Measurements from ENCODE around the gene KRTAP4-2. TPM values are rescaled to one million over a fixed set of nuclear protein-coding genes. Genes with fewer than 3 reads are reported as not detected.

KRTAP4-2 gene
- total and polyA plus RNA-seq, 10 of the 15 experiments (the other 5 are each of a cell fraction or from before 2014, with no cell fraction given), result not detected

GRCh38 chr17:41149652-41149985 is 28.4 kb downstream of the KRTAP4-2 start, which contains the start of gene KRTAP4-5:
KRTAP4-5 (minus strand) TSS chr17:41149825; CDS start chr17:41149767, 58 bp downstream.
- FAIRE-seq (no peak), DNase-seq (ENCODE audit: low read depth, low spot score) (no peak), ATAC-seq (no peak)
- H3K4me3 ChIP-seq, result no peak within 1 kb of the TSS
- H3K79me2 ChIP-seq (ENCODE audit: control insufficient read depth, insufficient read depth, low read length), result no peaks in the 10 kb centered on the region
- no peak within 1 kb of the TSS for H3K27ac ChIP-seq (ENCODE audit: control insufficient read depth, insufficient read depth)
- intact Hi-C loops (cut with micrococcal nuclease; ENCODE audit: unreplicated experiment) (no loop called here), in situ Hi-C loops (cut with MboI) (no loop called here)
- H2AFZ ChIP-seq (ENCODE audit: control insufficient read depth, low read depth, low read length), result no peak within 1 kb of the TSS
- no peaks in the 10 kb centered on the region for H3K9me3 ChIP-seq (replicated peaks; ENCODE audit: control insufficient read depth, insufficient read depth, low read length)
- no TSS peak for BruUV-seq (replicated peaks)
- RAD21 ChIA-PET (ENCODE audit: unreplicated experiment), result no interaction called here
- H3K27me3 ChIP-seq (replicated peaks in 1 of 2; ENCODE audit: control insufficient read depth in 2 of 2, insufficient read depth in 2 of 2, low read length in 1 of 2), result no peaks in the 10 kb centered on the region
- CTCF ChIA-PET, result no interaction called here
- no peak within 1 kb of the TSS for H3K4me2 ChIP-seq (ENCODE audit: control insufficient read depth, insufficient read depth)
- no peak within 1 kb of the TSS for H3K9ac ChIP-seq (ENCODE audit: control insufficient read depth, insufficient read depth, low read length)
- no peaks in the 10 kb centered on the region for H3K4me1 ChIP-seq (ENCODE audit: control insufficient read depth, insufficient read depth, low read length)
- POLR2A ChIA-PET, result no interaction called here
- H3K36me3 ChIP-seq (ENCODE audit: control insufficient read depth in 2 of 2, insufficient read depth in 2 of 2, low read length in 1 of 2), result no peaks in the 10 kb centered on the region
- 0% methylated on average over 2 of the region's 2 CpGs for WGBS (ENCODE audit: insufficient coverage, insufficient replicate concordance, low lambda C conversion rate, missing lambda C conversion rate)
- no peaks in the 10 kb centered on the region for H4K20me1 ChIP-seq (ENCODE audit: control insufficient read depth, insufficient read depth)
- SMC1A ChIA-PET (ENCODE audit: uncharacterized antibody, unreplicated experiment), result interaction anchor here (0.6 kb wide), 1 partner anchor 442 kb away, joined by 3 read pairs; no protein-coding TSS in a partner anchor
- TF ChIP-seq PBX3 (IDR thresholded peaks at IDR 0.05; ENCODE audit: insufficient replicate concordance, low read depth, low read length), result no peak
- no peak for TF ChIP-seq HDGF (IDR thresholded peaks at IDR 0.05)
- no peak for TF ChIP-seq MXI1 (IDR thresholded peaks at IDR 0.05; ENCODE audit: low read depth, low read length)
- TF ChIP-seq, protein P1, sequence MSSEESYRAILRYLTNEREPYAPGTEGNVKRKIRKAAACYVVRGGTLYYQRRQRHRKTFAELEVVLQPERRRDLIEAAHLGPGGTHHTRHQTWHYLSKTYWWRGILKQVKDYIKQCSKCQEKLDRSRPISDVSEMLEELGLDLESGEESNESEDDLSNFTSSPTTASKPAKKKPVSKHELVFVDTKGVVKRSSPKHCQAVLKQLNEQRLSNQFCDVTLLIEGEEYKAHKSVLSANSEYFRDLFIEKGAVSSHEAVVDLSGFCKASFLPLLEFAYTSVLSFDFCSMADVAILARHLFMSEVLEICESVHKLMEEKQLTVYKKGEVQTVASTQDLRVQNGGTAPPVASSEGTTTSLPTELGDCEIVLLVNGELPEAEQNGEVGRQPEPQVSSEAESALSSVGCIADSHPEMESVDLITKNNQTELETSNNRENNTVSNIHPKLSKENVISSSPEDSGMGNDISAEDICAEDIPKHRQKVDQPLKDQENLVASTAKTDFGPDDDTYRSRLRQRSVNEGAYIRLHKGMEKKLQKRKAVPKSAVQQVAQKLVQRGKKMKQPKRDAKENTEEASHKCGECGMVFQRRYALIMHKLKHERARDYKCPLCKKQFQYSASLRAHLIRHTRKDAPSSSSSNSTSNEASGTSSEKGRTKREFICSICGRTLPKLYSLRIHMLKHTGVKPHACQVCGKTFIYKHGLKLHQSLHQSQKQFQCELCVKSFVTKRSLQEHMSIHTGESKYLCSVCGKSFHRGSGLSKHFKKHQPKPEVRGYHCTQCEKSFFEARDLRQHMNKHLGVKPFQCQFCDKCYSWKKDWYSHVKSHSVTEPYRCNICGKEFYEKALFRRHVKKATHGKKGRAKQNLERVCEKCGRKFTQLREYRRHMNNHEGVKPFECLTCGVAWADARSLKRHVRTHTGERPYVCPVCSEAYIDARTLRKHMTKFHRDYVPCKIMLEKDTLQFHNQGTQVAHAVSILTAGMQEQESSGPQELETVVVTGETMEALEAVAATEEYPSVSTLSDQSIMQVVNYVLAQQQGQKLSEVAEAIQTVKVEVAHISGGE (CRISPR knock-in tag; IDR thresholded peaks at IDR 0.05), result no peak
- no peak for TF ChIP-seq MLLT1 (IDR thresholded peaks at IDR 0.05)
- TF ChIP-seq SREBF2 (IDR thresholded peaks at IDR 0.05; ENCODE audit: low read length), result no peak
- no peak for TF ChIP-seq KDM1A (IDR thresholded peaks at IDR 0.05; ENCODE audit: borderline replicate concordance)
- TF ChIP-seq CHD1 (IDR thresholded peaks at IDR 0.05; ENCODE audit: low read depth, low read length), result no peak
- no peak for TF ChIP-seq LARP7 (IDR thresholded peaks at IDR 0.05)
- TF ChIP-seq CEBPB (IDR thresholded peaks at IDR 0.05; ENCODE audit: borderline replicate concordance in 1 of 2, low read depth in 2 of 2, low read length in 2 of 2), result no peak
- TF ChIP-seq ETV6 (conservative IDR thresholded peaks at IDR 0.05 in 1 of 2, IDR thresholded peaks at IDR 0.05 in 1 of 2; ENCODE audit: borderline replicate concordance in 1 of 2, low read depth in 1 of 2), result no peak
- TF ChIP-seq YBX1 (IDR thresholded peaks at IDR 0.05), result no peak
- no peak for TF ChIP-seq E2F8 (IDR thresholded peaks at IDR 0.05; ENCODE audit: low read depth, partially characterized antibody)
- TF ChIP-seq POLR2AphosphoS5 (IDR thresholded peaks at IDR 0.05; ENCODE audit: low read length), result no peak
- TF ChIP-seq, protein P2, sequence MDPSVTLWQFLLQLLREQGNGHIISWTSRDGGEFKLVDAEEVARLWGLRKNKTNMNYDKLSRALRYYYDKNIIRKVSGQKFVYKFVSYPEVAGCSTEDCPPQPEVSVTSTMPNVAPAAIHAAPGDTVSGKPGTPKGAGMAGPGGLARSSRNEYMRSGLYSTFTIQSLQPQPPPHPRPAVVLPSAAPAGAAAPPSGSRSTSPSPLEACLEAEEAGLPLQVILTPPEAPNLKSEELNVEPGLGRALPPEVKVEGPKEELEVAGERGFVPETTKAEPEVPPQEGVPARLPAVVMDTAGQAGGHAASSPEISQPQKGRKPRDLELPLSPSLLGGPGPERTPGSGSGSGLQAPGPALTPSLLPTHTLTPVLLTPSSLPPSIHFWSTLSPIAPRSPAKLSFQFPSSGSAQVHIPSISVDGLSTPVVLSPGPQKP (IDR thresholded peaks at IDR 0.05; ENCODE audit: low read depth, low read length), result no peak
